ENCODE results near the gene ACKR3. TPM values are rescaled to one million over a fixed set of nuclear protein-coding genes. Genes with fewer than 3 reads are reported as not detected.

ACKR3 gene
- total and polyA plus RNA-seq, 2 experiments from 2014 or later, result 1.0 to 3.0 TPM

DNA sequence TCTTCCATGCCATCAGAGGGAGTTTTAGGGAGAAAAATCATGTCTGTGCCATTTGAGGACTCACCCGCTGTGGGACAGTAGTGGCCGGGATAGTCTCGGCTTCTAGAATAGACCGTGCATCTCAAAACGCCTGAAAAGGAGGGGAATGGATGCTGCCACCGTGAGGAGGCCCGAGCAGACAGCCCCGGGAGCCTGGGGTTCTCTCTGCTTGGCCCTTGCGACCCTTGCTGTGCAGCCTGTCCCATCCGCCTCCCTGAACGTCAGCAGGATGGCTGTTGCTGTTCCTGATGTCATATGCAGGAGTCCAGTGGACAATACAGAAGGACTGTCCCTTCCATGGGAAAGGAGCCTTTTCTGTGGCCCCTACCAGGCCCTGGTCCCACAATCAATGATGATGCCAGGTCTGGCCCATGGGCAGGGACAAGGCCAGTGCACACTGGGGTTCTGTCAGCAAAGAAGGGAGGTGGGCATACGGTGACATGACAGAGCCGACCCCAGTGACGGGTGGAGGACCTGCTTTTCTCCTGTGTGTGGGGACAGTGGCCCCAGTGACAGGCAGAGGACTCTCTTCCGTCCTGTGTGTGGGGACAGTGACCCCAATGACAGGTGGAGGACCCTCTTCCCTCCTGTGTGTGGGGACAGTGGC is 58.8 kb downstream of the ACKR3 start (continued):
- TF ChIP-seq, protein P1, sequence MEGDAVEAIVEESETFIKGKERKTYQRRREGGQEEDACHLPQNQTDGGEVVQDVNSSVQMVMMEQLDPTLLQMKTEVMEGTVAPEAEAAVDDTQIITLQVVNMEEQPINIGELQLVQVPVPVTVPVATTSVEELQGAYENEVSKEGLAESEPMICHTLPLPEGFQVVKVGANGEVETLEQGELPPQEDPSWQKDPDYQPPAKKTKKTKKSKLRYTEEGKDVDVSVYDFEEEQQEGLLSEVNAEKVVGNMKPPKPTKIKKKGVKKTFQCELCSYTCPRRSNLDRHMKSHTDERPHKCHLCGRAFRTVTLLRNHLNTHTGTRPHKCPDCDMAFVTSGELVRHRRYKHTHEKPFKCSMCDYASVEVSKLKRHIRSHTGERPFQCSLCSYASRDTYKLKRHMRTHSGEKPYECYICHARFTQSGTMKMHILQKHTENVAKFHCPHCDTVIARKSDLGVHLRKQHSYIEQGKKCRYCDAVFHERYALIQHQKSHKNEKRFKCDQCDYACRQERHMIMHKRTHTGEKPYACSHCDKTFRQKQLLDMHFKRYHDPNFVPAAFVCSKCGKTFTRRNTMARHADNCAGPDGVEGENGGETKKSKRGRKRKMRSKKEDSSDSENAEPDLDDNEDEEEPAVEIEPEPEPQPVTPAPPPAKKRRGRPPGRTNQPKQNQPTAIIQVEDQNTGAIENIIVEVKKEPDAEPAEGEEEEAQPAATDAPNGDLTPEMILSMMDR (conservative IDR thresholded peaks at IDR 0.05; ENCODE audit: low read depth in 2 of 2), result no peak
- TF ChIP-seq EZH2phosphoT487 (IDR thresholded peaks at IDR 0.05; ENCODE audit: unreplicated experiment) (no peak), ZNF331 (CRISPR knock-in tag; IDR thresholded peaks at IDR 0.05; ENCODE audit: low read depth) (no peak), ZNF114 (CRISPR knock-in tag; IDR thresholded peaks at IDR 0.05) (no peak), JUNB (IDR thresholded peaks at IDR 0.05; ENCODE audit: unreplicated experiment) (no peak)
- TF ChIP-seq, protein P2, sequence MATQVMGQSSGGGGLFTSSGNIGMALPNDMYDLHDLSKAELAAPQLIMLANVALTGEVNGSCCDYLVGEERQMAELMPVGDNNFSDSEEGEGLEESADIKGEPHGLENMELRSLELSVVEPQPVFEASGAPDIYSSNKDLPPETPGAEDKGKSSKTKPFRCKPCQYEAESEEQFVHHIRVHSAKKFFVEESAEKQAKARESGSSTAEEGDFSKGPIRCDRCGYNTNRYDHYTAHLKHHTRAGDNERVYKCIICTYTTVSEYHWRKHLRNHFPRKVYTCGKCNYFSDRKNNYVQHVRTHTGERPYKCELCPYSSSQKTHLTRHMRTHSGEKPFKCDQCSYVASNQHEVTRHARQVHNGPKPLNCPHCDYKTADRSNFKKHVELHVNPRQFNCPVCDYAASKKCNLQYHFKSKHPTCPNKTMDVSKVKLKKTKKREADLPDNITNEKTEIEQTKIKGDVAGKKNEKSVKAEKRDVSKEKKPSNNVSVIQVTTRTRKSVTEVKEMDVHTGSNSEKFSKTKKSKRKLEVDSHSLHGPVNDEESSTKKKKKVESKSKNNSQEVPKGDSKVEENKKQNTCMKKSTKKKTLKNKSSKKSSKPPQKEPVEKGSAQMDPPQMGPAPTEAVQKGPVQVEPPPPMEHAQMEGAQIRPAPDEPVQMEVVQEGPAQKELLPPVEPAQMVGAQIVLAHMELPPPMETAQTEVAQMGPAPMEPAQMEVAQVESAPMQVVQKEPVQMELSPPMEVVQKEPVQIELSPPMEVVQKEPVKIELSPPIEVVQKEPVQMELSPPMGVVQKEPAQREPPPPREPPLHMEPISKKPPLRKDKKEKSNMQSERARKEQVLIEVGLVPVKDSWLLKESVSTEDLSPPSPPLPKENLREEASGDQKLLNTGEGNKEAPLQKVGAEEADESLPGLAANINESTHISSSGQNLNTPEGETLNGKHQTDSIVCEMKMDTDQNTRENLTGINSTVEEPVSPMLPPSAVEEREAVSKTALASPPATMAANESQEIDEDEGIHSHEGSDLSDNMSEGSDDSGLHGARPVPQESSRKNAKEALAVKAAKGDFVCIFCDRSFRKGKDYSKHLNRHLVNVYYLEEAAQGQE (IDR thresholded peaks at IDR 0.05; ENCODE audit: unreplicated experiment), result no peak

DNA sequence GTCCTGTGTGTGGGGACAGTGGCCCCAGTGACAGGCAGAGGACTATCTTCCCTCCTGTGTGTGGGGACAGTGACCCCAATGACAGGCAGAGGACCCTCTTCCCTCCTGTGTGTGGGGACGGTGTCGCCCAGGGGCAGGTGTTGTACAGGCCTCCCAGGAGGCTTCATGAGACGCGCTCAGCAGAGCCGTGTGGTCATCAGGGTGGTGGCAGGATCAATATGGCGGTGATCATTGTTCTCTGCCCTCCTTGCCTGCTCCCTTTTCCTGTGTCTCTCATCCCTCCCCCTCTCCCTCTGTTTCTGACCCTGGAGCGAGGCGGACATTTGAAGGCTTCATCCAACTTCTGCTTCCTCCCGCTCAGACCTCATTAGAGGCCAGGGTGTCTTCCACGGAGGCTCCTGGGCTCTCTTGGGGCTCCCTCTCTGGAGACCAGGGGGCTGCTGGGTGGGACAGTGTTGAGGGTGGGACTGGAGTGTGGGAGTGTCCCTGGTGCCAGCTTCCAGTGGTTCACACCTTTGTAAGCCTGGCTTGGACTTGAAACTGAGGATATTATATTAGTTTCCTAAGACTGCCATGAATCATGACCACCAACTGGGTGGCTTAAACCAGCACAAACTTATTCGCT is 59.5 kb downstream of the ACKR3 start:
- Mint-ChIP-seq H3K36me3 (ENCODE audit: low read depth) (no peaks in the 10 kb centered on the region), H3K4me3 (no peak overlapping the region), H3K9me3 (no peaks in the 10 kb centered on the region), H3K27me3 (ENCODE audit: insufficient read depth, low read depth, poor library complexity) (no peaks in the 10 kb centered on the region), H3K4me1 (no peaks in the 10 kb centered on the region; the same call in 2 of the 3 replicates), H3K27ac (no peak overlapping the region)
- Histone ChIP-seq H3K27ac (ENCODE audit: low read depth) (no peak overlapping the region), H3K36me3 (ENCODE audit: insufficient read depth) (no peaks in the 10 kb centered on the region), H3K4me2 (no peak overlapping the region), H3K27me3 (ENCODE audit: insufficient read depth) (no peaks in the 10 kb centered on the region), H3K4me3 (no peak overlapping the region), H3F3A (replicated peaks; ENCODE audit: low read depth) (no peaks in the 10 kb centered on the region), H4K20me1 (replicated peaks; ENCODE audit: insufficient read depth) (no peaks in the 10 kb centered on the region), H2AFZ (no peak overlapping the region), H3K79me2 (replicated peaks; ENCODE audit: insufficient read depth) (no peaks in the 10 kb centered on the region), H3K4me1 (ENCODE audit: insufficient read depth) (no peaks in the 10 kb centered on the region), H3K9me2 (ENCODE audit: insufficient read depth) (no peaks in the 10 kb centered on the region)
- DNase-seq (ENCODE audit: low spot score) (no peak), ATAC-seq (no peak)
- no peak for TF ChIP-seq EZH2phosphoT487 (IDR thresholded peaks at IDR 0.05; ENCODE audit: unreplicated experiment)
- no peak for TF ChIP-seq CREB1 (CRISPR knock-in tag; IDR thresholded peaks at IDR 0.05; ENCODE audit: low read depth)
- TF ChIP-seq, protein P3, sequence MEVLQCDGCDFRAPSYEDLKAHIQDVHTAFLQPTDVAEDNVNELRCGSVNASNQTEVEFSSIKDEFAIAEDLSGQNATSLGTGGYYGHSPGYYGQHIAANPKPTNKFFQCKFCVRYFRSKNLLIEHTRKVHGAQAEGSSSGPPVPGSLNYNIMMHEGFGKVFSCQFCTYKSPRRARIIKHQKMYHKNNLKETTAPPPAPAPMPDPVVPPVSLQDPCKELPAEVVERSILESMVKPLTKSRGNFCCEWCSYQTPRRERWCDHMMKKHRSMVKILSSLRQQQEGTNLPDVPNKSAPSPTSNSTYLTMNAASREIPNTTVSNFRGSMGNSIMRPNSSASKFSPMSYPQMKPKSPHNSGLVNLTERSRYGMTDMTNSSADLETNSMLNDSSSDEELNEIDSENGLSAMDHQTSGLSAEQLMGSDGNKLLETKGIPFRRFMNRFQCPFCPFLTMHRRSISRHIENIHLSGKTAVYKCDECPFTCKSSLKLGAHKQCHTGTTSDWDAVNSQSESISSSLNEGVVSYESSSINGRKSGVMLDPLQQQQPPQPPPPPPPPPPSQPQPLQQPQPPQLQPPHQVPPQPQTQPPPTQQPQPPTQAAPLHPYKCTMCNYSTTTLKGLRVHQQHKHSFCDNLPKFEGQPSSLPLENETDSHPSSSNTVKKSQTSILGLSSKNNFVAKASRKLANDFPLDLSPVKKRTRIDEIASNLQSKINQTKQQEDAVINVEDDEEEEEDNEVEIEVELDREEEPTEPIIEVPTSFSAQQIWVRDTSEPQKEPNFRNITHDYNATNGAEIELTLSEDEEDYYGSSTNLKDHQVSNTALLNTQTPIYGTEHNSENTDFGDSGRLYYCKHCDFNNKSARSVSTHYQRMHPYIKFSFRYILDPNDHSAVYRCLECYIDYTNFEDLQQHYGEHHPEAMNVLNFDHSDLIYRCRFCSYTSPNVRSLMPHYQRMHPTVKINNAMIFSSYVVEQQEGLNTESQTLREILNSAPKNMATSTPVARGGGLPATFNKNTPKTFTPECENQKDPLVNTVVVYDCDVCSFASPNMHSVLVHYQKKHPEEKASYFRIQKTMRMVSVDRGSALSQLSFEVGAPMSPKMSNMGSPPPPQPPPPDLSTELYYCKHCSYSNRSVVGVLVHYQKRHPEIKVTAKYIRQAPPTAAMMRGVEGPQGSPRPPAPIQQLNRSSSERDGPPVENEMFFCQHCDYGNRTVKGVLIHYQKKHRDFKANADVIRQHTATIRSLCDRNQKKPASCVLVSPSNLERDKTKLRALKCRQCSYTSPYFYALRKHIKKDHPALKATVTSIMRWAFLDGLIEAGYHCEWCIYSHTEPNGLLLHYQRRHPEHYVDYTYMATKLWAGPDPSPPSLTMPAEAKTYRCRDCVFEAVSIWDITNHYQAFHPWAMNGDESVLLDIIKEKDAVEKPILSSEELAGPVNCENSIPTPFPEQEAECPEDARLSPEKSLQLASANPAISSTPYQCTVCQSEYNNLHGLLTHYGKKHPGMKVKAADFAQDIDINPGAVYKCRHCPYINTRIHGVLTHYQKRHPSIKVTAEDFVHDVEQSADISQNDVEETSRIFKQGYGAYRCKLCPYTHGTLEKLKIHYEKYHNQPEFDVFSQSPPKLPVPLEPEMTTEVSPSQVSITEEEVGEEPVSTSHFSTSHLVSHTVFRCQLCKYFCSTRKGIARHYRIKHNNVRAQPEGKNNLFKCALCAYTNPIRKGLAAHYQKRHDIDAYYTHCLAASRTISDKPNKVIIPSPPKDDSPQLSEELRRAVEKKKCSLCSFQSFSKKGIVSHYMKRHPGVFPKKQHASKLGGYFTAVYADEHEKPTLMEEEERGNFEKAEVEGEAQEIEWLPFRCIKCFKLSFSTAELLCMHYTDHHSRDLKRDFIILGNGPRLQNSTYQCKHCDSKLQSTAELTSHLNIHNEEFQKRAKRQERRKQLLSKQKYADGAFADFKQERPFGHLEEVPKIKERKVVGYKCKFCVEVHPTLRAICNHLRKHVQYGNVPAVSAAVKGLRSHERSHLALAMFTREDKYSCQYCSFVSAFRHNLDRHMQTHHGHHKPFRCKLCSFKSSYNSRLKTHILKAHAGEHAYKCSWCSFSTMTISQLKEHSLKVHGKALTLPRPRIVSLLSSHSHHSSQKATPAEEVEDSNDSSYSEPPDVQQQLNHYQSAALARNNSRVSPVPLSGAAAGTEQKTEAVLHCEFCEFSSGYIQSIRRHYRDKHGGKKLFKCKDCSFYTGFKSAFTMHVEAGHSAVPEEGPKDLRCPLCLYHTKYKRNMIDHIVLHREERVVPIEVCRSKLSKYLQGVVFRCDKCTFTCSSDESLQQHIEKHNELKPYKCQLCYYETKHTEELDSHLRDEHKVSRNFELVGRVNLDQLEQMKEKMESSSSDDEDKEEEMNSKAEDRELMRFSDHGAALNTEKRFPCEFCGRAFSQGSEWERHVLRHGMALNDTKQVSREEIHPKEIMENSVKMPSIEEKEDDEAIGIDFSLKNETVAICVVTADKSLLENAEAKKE (CRISPR knock-in tag; IDR thresholded peaks at IDR 0.05), result no peak
- TF ChIP-seq, protein P2 (IDR thresholded peaks at IDR 0.05; ENCODE audit: unreplicated experiment), result no peak

All from GM23338 (cell line).